Middle frontal gyrus (tissue), 1 donor: Measurements from ENCODE around the gene FHL2.
A peak's percentile ranks its signal among the peaks of the same experiment; 100 is the strongest.

Source experiments
- DNase-seq: peaks from one replicate; pipeline ENCODE4 v3.0.0-alpha.2; 2015; ENCODE audit warnings: low spot score; ENCODE audit errors: extremely low spot score

FHL2 gene

DNA sequence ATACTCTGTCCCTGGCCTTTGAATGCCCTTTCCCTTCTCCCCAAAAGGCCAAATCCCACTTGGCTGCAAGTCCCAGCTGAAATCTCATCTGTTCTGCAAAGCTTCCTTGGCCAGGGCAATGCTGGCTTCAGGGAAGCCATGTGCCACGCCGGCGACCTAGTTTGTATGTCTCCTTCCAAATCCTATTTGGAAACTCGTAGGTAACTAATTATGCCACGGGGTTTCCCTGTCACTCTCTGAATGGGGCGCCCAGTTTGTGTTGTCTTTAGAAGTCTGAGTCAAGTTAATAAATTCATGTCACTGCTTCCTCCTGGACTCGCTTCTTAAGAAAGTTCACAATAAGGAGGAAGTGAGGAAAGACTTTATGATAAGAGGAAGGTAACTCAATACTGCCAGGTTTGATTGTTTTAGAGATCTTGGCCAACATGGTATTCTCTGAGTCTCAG, 19.1 kb downstream of the FHL2 start:
- DNase-seq = no peak

DNA sequence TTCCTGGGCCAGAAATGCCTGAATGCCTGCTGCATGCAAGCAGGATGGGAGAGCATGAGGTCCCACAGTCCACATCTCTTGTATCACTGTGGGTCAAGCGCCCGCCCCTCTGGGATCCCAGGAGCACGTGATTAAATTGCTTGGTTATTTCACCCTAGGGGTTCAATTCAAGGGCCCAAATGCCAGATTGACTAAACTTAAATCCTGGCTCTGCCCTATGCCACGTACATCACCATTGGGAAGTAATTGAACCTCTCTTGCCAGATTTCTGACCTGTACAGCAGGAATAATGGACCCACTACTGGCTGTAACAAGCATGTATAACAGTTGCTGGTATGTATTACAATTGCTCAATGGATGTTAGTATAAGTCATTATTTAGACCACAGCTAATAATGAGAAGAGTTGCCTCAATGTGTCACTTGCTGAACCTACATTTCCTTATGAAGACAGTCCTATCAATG, 19.9 kb downstream of the FHL2 start:
- DNase-seq = no peak

DNA sequence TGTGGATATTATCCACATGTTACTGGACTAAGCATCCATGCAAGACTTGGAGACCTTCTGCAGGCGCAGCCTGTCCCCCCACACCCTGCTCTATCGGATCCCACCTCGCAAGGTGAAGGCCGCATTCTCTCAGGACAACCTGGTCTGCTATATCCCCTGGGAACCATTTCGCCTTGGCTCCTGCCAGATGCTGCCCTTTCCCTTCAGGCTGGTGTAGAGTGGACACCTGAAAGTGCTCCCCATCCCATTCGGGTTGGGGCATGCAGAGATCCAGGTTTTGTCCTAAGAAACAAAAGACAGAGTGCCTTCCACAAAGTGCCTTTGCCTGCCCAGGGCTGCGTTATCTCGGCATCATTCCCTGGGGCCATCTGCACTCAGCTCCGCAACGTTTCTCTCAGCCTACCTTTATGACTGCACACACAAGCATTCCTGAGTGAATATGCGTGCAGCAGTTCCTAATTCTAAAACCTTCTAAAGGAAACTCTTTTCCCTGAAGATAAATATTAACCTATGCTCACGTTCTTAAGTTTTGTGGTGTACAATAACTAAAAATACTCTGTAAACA, 20.5 kb downstream of the FHL2 start:
- no peak for DNase-seq

DNA sequence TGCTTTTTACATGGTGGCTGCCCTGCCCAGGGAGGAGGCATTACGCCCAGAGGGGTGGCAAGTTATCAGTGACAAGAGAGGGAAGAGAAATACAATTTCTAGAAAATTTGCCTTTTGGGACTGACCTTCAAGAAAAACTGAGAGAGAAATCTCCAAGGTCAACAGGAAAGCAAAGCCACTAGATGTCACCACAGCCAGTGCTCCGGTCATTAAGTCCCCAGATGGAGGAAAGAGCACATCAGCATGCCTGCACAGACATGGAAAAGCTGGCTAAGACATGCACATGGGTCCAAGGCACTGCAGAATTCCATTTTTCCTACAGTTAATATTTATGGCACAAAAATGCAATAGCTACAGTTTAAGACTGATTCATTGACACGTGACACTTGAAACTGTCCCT, 21.0 kb downstream of the FHL2 start:
- no peak for DNase-seq

DNA sequence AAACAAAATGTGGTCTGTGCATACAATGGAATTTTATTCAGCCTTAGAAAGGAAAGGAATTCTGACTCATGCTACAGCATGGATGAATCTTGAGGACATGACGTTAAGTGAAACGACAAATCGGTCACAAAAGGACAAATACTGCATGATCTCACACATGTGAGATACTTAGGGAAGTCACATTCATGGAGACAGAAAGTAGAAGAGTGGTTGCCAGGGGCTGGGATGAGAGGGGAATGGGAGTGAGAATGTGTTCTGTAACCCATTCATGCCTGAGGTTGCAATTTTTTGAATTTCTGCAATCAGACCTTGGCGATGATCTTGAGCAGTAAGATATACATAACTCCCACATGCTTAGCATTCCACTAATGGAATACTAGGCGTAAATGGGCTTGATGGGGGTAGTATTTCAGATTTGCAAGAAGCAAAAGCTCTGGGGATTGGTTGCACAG, 22.0 kb downstream of the FHL2 start:
- DNase-seq = no peak

DNA sequence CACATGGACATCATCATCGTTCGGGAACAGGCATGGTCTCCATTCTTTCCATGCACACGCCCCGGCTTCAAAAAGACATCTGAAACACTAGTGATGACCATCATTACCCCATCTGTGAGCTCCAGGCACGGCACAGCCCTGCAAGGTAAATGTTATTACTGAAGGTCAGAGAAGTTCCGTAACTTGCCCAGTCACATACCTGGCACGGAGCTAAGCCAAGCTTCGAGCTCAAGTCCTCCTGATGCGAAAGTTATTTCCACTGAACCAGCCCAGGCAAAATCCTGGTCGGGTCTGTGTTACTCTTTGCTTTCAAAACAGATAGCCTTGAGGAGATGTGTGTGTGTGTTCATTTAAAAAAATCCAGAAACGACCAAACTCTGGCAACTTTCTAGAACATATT, 22.8 kb downstream of the FHL2 start:
- no peak for DNase-seq

DNA sequence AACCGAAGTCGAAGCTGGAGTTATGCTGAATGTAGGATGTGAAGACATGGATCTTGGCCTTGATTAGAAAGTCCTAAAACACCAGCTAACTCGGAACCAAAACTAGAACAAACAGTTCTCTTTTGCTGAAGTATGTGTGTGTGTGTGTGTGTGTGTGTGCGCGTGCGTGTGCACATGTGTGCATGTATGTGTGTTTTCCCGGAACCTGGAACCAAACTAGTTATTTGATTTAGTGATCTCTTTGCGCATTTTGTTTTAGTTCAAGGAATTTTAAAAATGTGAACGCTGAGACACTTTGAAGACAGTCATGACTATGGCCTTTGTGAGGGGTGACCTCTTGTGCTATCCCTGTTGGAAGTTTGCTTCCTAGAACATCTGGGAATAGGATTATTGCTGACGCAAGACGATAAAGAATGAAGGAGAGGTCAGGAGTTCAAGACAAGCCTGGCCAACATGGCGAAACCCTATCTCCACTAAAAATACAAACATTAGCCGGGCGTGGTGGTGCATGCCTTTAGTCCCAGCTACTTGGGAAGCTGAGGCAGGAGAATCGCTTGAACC, 23.8 kb downstream of the FHL2 start:
- no peak for DNase-seq

DNA sequence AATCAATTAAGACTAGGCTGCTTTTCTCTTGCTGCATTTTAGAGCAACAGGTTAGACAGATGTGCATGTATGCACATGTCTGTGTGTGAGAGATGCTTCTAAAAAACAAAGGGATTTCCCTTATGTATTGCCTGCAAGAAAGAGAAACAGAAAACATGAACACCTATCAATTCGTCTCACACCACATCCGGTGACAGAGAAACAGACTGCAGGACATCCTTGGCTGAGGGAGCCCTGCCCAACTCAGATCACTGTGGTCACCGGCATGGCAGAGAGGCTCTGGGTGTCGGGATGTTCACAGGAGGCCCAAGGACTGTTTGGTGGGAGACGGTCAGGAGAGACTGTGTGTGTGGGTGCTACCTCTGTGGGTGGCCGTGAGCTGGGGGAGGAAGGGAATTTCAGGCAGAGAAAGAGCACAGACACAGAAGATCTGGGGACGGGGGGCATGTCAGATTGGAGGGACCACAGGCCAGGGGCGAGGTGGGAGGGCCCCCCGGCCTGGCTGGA, 24.9 kb downstream of the FHL2 start:
- no peak for DNase-seq

DNA sequence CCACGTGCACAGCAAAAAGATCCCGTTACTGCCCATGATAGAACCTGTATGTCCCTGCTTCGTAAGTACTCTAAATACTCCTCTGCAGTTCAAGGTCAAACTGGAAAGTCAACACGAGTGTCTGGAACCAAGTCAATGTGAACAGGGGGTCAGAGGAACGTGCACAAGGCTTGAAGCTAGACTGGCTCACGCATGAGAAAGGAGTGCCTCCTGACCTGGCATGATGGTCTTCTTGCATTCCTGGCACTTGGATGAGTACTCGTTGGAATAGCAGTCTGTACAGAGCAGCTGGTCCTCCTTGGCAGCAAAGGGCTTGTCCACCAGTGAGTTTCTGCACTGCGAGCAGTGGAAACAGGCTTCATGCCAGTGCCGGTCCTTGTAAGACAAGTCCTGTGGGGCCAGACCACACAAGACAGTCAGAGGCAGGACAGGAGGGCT, 25.5 kb downstream of the FHL2 start:
- DNase-seq = no peak

DNA sequence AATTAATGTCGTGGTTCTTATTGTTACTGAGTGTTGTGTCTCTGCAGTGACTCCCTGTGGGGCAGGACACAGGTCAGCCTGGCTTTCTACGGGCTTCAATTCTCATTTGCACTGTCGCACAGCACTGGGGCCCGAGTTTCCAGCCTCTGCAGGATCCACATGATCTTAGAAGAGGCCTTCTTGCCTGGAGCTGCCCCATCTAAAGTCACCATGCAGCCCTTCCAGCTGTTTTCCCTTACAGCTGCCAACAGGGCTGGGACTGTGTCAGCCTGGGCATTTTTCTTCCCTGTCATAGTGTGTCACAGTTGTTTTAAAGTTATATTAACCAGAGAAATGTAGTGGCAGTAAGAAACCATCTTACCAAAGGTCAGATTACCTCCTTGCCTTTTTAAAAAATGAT, 27.0 kb downstream of the FHL2 start:
- DNase-seq = no peak

DNA sequence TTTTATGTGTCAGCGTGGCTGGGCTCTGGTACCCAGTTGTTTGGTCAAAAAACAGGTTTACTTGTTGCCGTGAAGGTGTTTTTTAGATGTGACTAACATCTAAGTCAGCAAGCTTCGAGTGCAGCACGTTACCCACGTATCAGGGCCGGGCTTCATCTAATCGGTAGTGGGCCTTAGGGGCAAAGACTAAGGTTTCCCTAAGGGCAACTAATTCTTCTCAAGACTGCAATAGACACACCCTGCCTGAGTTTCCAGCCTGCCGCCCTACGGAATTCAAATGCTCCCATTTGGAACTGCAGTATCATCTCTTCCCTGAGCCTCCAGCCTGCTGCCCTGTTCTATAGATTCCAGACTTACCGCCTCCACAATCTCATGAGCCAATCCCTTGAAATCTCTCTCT, 27.7 kb downstream of the FHL2 start:
- no peak for DNase-seq

DNA sequence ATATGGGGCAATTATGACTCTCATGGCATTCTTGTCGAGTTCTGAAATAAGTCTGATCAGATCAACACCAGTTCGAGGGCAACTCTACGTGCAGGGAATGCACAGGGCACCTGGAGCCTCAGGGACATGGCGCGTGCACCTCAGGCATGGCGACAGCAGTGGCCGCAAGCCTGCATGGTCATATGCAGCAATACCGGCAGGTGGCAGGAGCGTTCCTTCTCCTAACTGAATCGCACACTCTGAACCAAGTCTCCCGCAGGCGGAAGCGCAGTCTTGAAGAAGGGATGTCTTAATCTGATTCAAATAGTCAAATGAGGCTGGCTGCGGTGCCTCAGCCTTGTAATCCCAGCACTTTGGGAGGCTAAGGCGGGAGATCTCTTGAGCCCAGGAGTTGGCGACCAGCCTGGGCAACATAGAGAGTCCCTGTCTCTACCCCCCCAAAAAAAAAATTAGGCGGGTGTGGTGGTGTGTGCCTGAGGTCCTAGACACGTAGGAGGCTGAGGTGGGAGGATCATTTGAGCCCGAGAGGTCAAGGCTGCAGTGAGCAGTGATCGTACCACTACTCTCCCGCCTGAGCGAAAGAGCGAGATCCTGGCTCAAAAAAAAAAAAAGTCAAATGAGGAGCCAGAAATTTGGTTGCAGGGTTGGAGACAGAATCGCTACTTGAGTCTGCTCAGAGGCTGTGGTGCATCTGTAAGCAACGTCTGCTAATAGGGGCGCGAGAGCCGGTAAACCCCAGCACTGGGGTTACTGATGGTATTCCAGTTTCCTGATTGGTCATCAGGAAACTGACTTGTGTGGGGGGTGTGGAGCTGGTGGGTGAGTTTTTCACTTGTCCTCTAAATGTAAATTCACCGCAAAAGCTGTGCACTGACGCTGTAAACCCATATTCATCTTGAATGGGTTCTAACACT, 28.8 kb downstream of the FHL2 start:
- peak; percentile 75 for DNase-seq

DNA sequence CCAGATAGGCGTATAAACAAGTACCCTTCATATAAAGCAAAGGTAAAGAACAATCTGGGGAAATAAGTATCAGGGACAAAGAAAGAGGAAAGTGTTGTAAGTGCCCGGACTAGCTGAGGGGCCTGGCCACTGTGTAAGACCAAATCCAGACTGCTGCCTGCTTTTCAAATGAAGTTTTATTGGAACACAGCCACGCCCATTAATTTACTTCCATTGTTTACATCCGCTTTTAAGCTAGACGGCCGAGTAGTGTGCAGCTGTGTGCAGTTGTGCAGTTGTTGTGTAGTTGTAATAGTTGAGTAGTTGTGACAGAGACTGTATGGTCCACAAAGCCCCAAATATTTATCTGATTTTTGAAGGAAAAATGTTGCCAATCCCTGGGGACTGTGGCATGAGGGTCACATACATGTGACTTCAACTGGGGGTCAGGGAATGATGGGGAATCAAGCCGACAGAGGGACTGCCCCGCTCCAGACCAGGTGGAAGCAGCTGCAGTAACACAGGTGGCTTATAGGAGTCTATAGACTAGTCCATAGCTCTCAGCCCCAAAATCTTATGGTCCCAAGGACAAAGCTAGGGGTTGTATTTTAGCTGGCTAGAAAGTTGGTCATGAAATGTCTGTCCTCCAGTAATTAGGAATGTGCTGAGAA, 30.0 kb downstream of the FHL2 start:
- DNase-seq = no peak

DNA sequence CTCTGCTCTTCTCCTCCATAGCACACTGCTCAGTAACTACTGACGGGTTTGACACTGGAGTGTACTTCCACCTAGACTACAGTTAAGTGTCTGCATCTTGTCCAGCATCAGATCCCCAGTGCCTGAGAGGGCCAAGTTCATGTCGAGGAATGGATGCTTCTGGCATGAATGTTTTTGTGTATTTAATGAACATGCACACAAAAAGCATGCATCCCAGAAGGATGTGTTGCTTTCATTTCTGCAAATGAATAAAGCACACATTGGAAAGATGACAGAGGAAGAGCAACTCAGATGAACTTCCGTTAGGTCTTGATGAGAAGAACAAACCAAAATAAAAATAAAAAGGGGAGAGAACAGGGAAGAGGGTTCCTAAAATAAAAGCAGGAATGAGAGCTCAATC, 33.6 kb downstream of the FHL2 start:
- DNase-seq = no peak

DNA sequence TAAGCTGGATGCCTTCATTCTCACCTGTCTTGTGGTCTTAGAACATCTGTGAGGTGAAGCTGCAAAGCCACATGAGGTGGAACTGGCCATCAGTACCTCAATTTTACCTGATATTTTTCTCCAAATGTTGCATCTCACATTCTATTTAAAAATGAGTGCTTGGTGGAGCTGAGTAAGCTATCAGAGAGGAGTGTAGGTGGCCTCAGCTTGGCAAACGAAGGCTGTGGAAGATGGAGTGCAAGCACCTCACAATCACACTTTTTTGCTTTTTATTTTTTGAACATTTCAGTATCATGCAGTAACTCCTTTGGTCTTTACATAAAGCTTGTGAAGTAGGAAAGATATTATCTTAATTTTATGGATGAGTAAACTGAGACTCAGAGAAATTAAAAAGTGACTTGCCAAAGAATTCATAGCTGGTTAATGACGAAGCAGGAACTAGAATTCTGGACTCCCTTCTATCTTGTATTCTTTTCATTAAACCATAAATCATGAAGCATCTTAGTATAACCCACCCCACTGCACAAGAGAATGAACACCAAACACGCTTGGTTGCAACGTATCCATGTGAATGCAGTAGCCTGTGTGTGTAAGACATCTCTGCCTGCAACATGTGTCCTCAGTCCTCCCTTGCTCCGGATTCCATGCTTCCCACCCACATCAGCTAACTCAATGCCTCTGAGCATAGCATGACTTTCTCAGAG, 34.3 kb downstream of the FHL2 start:
- peak; percentile 6 for DNase-seq

DNA sequence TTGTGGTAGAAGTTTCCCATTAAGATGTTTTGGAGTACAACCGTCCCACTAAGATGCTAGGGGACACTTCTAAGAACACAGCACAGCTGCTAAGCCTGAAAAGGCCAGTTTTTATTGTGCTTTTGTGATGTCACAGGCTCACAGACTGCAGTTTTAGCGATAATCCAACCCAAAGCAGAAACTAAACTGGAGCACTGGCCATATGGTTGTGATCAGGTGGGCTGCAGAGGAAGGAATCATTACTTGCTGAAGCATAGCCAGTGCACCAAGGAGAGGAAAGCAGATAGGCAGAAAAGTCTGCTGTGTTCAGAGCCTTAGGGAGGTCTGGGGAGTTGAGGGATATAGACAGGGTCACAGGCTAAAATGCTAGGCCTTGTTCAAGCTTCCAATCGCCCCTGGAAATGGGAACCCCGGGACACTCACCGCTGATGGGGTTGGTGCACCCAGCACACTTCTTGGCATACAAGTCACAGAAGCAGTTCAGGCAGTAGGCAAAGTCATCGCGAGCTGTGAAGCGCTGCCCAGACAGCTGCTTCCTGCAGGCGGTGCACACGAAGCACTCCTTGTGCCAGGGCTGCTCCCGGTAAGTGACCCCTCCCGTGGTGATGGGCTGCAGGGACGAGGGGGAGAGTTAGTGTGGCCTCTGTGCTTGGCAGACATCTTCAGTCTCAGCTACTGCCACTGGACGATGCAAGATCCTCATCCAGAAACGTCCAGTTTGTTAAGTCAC, 35.8 kb downstream of the FHL2 start:
- no peak for DNase-seq

DNA sequence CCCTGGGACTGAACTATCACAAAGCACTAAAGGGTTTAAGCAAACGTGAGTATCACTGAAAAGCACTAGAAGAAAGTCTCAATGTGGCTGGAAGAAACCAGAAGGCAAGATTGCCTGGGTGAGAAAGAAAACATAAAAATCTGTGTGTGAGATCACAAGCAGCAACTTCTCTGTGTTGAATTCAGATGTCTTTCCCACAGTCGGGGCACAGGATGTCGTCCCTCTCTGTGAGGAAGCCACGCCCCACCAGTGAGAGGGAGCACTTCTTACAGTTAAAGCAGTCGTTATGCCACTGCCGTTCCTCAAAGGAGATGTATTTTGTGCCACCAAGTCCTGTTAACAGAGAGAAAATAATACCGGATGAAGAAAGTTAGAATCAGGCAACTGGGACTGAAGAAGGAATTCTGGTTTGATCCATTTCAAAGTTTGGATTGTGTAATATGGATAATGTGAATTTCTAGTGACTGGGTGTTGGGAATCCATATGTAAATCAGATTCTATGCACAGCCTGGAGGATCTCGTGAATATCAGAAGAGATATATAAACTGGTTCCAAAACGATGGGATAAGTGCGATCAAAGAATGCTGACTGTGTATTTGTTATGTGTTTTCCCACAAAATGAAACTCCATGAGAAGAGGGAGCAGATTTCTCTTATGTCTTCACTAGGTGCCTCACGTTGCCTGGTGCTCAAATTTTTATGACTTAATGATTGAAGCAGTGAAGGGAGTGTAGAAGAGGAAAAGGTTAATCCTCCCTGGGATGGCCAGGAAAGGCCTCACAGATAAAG, 37.6 kb downstream of the FHL2 start:
- no peak for DNase-seq

DNA sequence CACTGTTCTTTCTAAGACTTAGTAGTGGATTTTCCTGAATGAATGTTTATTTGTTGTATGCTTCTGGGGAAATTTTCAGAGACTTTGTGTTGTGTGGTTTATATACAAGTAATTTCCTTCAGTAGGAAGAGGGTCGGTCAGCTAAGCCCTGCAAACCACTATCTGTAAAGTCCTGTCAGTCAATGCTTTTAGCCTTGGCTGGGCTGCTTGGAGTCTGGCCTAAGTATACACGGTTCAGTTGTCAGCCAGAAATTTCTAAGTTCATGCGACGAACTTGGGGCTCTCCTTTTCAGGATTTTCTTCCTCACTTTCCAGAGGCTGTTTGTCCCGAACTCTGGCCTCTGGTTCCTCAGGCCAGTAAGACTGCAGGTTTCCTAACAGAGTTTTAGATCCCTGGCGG, 40.3 kb downstream of the FHL2 start:
- no peak for DNase-seq

DNA sequence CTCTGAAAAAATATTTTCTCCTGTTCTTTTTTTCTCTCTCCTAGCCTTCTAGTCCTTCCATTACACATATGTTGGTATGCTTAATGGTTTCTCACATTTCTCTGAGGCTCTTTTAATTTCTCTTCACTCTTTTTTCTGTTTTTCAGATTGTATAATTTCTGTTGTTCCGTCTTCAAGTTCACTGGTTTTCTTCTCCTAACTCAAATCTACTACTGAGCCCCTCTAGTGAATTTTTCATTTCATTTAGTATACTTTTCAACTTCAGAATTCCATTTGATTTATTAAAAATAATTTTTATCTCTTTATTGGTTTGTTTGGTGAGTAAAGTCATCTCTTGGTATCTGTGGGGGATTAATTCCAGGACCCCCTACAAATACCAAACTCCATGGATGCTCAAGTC, 41.7 kb downstream of the FHL2 start:
- DNase-seq = no peak
